ENCODE measurements around the gene HAUS6.

The HAUS6 gene

DNA sequence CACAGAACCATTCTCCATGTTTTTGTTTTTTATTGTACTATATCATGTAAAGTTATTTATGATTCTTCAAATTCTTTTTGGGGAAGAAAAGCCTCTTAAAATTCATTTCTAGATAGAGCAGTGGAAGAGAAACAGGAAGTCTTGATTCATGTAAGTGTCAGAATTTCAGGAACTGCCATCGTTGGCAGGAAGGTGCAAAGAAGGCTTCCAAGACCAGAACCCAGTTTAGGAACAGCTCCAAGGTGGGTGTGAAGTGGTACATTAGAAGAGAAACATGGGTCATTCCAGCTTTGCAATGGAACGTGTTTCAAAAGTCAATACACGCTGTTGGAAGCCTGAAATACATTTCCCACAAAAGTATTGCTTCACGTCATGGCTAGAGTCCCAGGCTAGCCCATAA lies 84.5 kb downstream of the HAUS6 start:
- no peaks in the 10 kb centered on the region for H3F3A ChIP-seq (ENCODE audit: insufficient read depth)
- H4K20me1 ChIP-seq (ENCODE audit: low read depth, low read length), result no peaks in the 10 kb centered on the region
- H3K27me3 ChIP-seq (ENCODE audit: low read length), result no peaks in the 10 kb centered on the region
- no peak overlapping the region for H3K27ac ChIP-seq (ENCODE audit: low read depth, low read length)
- H3K9ac ChIP-seq (ENCODE audit: low read length), result no peak overlapping the region
- no peaks in the 10 kb centered on the region for H3K9me2 ChIP-seq (replicated peaks; ENCODE audit: insufficient read depth, low read length)
- no peaks in the 10 kb centered on the region for H3K79me2 ChIP-seq (ENCODE audit: insufficient read depth, low read length)
- H3K4me2 ChIP-seq (ENCODE audit: low read depth, low read length, poor library complexity, severe bottlenecking), result no peak overlapping the region
- no peaks in the 10 kb centered on the region for H3K36me3 ChIP-seq (ENCODE audit: low read length)
- no peak overlapping the region for H3K4me3 ChIP-seq (ENCODE audit: insufficient read depth, low read length, poor library complexity, severe bottlenecking)
- TF ChIP-seq, protein P1, sequence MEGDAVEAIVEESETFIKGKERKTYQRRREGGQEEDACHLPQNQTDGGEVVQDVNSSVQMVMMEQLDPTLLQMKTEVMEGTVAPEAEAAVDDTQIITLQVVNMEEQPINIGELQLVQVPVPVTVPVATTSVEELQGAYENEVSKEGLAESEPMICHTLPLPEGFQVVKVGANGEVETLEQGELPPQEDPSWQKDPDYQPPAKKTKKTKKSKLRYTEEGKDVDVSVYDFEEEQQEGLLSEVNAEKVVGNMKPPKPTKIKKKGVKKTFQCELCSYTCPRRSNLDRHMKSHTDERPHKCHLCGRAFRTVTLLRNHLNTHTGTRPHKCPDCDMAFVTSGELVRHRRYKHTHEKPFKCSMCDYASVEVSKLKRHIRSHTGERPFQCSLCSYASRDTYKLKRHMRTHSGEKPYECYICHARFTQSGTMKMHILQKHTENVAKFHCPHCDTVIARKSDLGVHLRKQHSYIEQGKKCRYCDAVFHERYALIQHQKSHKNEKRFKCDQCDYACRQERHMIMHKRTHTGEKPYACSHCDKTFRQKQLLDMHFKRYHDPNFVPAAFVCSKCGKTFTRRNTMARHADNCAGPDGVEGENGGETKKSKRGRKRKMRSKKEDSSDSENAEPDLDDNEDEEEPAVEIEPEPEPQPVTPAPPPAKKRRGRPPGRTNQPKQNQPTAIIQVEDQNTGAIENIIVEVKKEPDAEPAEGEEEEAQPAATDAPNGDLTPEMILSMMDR (IDR thresholded peaks at IDR 0.05; ENCODE audit: insufficient read depth, low read length, poor library complexity, severe bottlenecking), result no peak
- no peak for TF ChIP-seq EZH2phosphoT487 (conservative IDR thresholded peaks at IDR 0.05; ENCODE audit: low read length)
- H3K9me3 ChIP-seq (ENCODE audit: insufficient read depth, low read length), result no peaks in the 10 kb centered on the region
- no peak overlapping the region for H2AFZ ChIP-seq (ENCODE audit: low read depth, low read length, severe bottlenecking)

DNA sequence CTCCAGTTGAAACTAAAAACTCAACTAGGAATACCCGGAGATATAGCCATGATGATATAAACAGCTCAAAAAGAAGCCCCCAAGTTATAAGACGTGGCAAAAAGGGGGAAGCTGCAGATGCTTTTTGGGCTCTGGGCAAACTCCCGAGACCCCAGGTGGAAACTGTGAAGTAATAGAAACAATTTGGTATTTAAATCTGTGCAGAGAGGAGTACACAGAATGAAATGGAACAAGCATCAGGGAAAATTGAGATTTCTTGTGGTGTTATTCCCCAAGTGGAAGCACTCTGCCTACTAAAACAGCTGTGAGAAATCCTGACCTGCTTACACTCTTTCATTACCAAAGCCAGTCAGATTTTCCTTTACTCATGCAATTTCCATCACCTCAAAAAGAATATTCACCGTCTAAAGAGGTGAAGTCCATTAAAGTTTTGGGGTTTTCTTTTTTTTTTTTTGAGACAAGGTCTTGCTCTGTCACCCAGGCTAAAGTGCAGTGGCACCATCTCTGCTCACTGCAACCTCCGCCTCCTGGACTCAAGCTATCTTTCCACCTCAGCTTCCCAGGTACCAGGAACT lies 93.2 kb downstream of the HAUS6 start:
- Histone ChIP-seq H3K79me2 (ENCODE audit: insufficient read depth, low read length) (no peaks in the 10 kb centered on the region), H3K9ac (ENCODE audit: low read length) (no peak overlapping the region), H3K9me3 (ENCODE audit: insufficient read depth, low read length) (no peaks in the 10 kb centered on the region), H3K27me3 (ENCODE audit: low read length) (no peaks in the 10 kb centered on the region), H3K4me3 (ENCODE audit: insufficient read depth, low read length, poor library complexity, severe bottlenecking) (no peak overlapping the region), H3K27ac (ENCODE audit: low read depth, low read length) (no peak overlapping the region), H3K9me2 (replicated peaks; ENCODE audit: insufficient read depth, low read length) (no peaks in the 10 kb centered on the region), H4K20me1 (ENCODE audit: low read depth, low read length) (no peaks in the 10 kb centered on the region), H3K4me2 (ENCODE audit: low read depth, low read length, poor library complexity, severe bottlenecking) (no peak overlapping the region), H2AFZ (ENCODE audit: low read depth, low read length, severe bottlenecking) (no peak overlapping the region), H3K36me3 (ENCODE audit: low read length) (no peaks in the 10 kb centered on the region), H3F3A (ENCODE audit: insufficient read depth) (no peaks in the 10 kb centered on the region)
- TF ChIP-seq EZH2phosphoT487 (conservative IDR thresholded peaks at IDR 0.05; ENCODE audit: low read length), result no peak
- TF ChIP-seq, protein P1 (IDR thresholded peaks at IDR 0.05; ENCODE audit: insufficient read depth, low read length, poor library complexity, severe bottlenecking), result no peak

All from SU-DHL-6 (cell line).